CD8-positive, alpha-beta memory T cell (primary cell): ENCODE data around the gene CREG2. TPM values are rescaled to one million over a fixed set of nuclear protein-coding genes. Genes with fewer than 3 reads are reported as not detected.
A peak's percentile ranks its signal among the peaks of the same experiment; 100 is the strongest.

Source experiments
- CTCF ChIA-PET: fragments of 350-600 bp; sonication (Branson Sonifier 250); formaldehyde crosslinking; loops from one replicate; lab custom pipeline; 2021; ENCODE audit warnings: antibody characterized with exemption; lab: Charles Lee
- POLR2A ChIA-PET: fragments of 350-600 bp; sonication (Branson Sonifier 250); formaldehyde crosslinking; loops from one replicate; lab custom pipeline; 2021; ENCODE audit warnings: antibody characterized with exemption; lab: Charles Lee
- DNase-seq, 5 donors: peaks; one replicate each; pipeline versions ENCODE4 v3.0.0 to v3.0.0-alpha.2; 2020 to 2022; ENCODE audit warnings: mixed read lengths in 1 of 5
- H3K27ac ChIP-seq: one replicate; pipeline ENCODE4 v1.7.0; 2013; ENCODE audit warnings: low read depth, mild to moderate bottlenecking, low read length, moderate library complexity
- H3K27me3 ChIP-seq: 2 replicates; pipeline ENCODE4 v1.7.0; 2013; ENCODE audit warnings: low read length, mild to moderate bottlenecking; ENCODE audit not compliant: insufficient read depth, poor library complexity, severe bottlenecking
- H3K36me3 ChIP-seq: 2 replicates; pipeline ENCODE4 v1.7.0; 2013; ENCODE audit warnings: mild to moderate bottlenecking, low read length, moderate library complexity; ENCODE audit not compliant: insufficient read depth
- H3K4me1 ChIP-seq: 2 replicates; pipeline ENCODE4 v1.7.0; 2013; ENCODE audit warnings: mild to moderate bottlenecking, low read length, moderate library complexity; ENCODE audit not compliant: insufficient read depth
- H3K4me3 ChIP-seq: 2 replicates; pipeline ENCODE4 v1.7.0; 2013; ENCODE audit warnings: mild to moderate bottlenecking, low read length
- H3K9me3 ChIP-seq: 2 replicates; pipeline ENCODE4 v1.7.0; 2013; ENCODE audit warnings: mild to moderate bottlenecking, low read length
- H3K27ac Mint-ChIP-seq, 8 donors: one replicate each; pipeline ENCODE4 v1.8.0; 2020 to 2021; ENCODE audit warnings: mixed read lengths in 8 of 8, mild to moderate bottlenecking in 6 of 8, inconsistent platforms in 3 of 8, moderate library complexity in 3 of 8
- H3K27me3 Mint-ChIP-seq, 2 donors: one replicate each; pipeline ENCODE4 v1.8.0; 2020 to 2021; ENCODE audit warnings: mixed read lengths in 2 of 2, mild to moderate bottlenecking in 1 of 2, moderate library complexity in 1 of 2
- H3K36me3 Mint-ChIP-seq, 3 donors: one replicate each; pipeline ENCODE4 v1.8.0; 2020 to 2021; ENCODE audit warnings: mixed read lengths in 3 of 3, inconsistent platforms in 1 of 3, mild to moderate bottlenecking in 1 of 3
- H3K4me1 Mint-ChIP-seq, 3 donors: one replicate each; pipeline ENCODE4 v1.8.0; 2020 to 2021; ENCODE audit warnings: mixed read lengths in 3 of 3, inconsistent platforms in 1 of 3, mild to moderate bottlenecking in 1 of 3
- H3K4me3 Mint-ChIP-seq, 7 donors: one replicate each; pipeline ENCODE4 v1.8.0; 2020 to 2021; ENCODE audit warnings: mixed read lengths in 7 of 7, mild to moderate bottlenecking in 6 of 7, moderate library complexity in 4 of 7, inconsistent platforms in 2 of 7
- H3K9me3 Mint-ChIP-seq, 5 donors: one replicate each; pipeline ENCODE4 v1.8.0; 2020 to 2022; ENCODE audit warnings: mixed read lengths in 5 of 5, mild to moderate bottlenecking in 3 of 5, moderate library complexity in 2 of 5, inconsistent platforms in 1 of 5
- polyA plus RNA-seq: library from polyadenylated mRNA; unstranded; fragments of 300-500 nt; fragmentation: Illumina TruSeq; gene quantifications from one replicate; pipeline ENCODE4 v1.2.3, GENCODE V29; 2021
- total RNA-seq, 2 experiments: library from RNA; stranded (reverse); gene quantifications; one replicate each; pipeline ENCODE4 v1.2.3, GENCODE V29; 2021

CREG2 gene
- total and polyA plus RNA-seq, 3 experiments from 2014 or later = not detected

GRCh38 chr2:101295895-101296294 lies 91.4 kb downstream of the CREG2 start:
- Histone ChIP-seq H3K36me3 (peaks cover 15% of the 10 kb centered on the region), H3K27me3 (no peaks in the 10 kb centered on the region), H3K4me1 (peaks cover 58% of the 10 kb centered on the region), H3K9me3 (no peaks in the 10 kb centered on the region), H3K27ac (no peak overlapping the region), H3K4me3 (no peak overlapping the region)
- no peak for DNase-seq
- ChIA-PET POLR2A (no interaction called here), CTCF (interaction anchor here (0.8 to 1.6 kb wide), 2 partner anchors 26 to 92 kb away, joined by 3 read pairs; partner anchors contain the start of gene CREG2)
- peak overlapping the region in 6 of 8 donors; percentile 1 to 45 (median 22) for H3K27ac Mint-ChIP-seq
- peak overlapping the region in 6 of 7 donors; percentile 5 to 63 (median 16) for H3K4me3 Mint-ChIP-seq
- peaks cover 64 to 94% (median 88%) of the 10 kb centered on the region in 3 donors for H3K4me1 Mint-ChIP-seq
- no peaks in the 10 kb centered on the region for H3K27me3 Mint-ChIP-seq
- no peaks in the 10 kb centered on the region for H3K9me3 Mint-ChIP-seq
- peaks cover 0 to 73% (median 10%) of the 10 kb centered on the region in 3 donors for H3K36me3 Mint-ChIP-seq

Other genes with a start within 250 kb of the CREG2 start
- gene TBC1D8, start 236.1 kb downstream of the CREG2 start, total RNA-seq = under 1 TPM; 0.55 to 0.89 TPM
- 0.69 TPM for gene TBC1D8, start 236.1 kb downstream of the CREG2 start, polyA plus RNA-seq
- gene CNOT11, start 134.6 kb downstream of the CREG2 start, total RNA-seq = 10 to 100 TPM; 60.9 to 67.4 TPM
- 70.0 TPM for gene CNOT11, start 134.6 kb downstream of the CREG2 start, polyA plus RNA-seq
- gene RNF149, start 78.8 kb downstream of the CREG2 start, total RNA-seq = 10 to 100 TPM; 43.4 TPM
- gene RNF149, start 78.8 kb downstream of the CREG2 start, polyA plus RNA-seq = 87.6 TPM
- not detected for gene RFX8, start 87.6 kb upstream of the CREG2 start, total RNA-seq
- gene RFX8, start 87.6 kb upstream of the CREG2 start, polyA plus RNA-seq = not detected